HG03469 (cell line): ENCODE data around the gene TMEM131.
"Not testable (repeated sequence)": the region's sequence is repeated elsewhere in the genome, so short reads cannot be mapped to it uniquely, and the experiment has no call there.

Experiments used
- ATAC-seq: cut with Tn5 transposase; IDR thresholded peaks from one replicate; pipeline ENCODE4 v1.9.1; 2021; ENCODE audit warnings: mild to moderate bottlenecking, moderate library complexity, moderate number of reproducible peaks; ENCODE audit not compliant: unreplicated experiment

The TMEM131 gene

DNA sequence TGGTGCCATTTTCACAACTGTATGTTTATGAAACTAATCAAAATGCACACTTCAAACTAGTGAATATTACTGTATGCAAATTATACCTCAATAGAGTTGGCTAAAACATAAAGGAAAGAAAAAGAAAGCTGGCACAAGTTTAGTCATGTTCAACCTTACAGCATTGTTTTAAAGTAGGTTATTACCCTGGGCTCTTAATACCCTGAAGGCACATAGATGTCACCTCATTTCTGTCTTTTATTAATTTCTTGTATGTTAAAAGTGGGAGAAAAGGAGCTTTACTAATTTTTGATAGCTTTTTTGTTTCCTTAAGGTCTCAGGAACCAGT, 32.7 kb downstream of the TMEM131 start:
- ATAC-seq = no peak

- no peak for ATAC-seq
Observed at GRCh38 chr2:97961534-97961933, 34.2 kb downstream of the TMEM131 start.

- no peak for ATAC-seq
Observed at GRCh38 chr2:97958184-97958583, 37.6 kb downstream of the TMEM131 start.

- ATAC-seq = no peak
Observed at GRCh38 chr2:97957432-97958183, 38.1 kb downstream of the TMEM131 start.

DNA sequence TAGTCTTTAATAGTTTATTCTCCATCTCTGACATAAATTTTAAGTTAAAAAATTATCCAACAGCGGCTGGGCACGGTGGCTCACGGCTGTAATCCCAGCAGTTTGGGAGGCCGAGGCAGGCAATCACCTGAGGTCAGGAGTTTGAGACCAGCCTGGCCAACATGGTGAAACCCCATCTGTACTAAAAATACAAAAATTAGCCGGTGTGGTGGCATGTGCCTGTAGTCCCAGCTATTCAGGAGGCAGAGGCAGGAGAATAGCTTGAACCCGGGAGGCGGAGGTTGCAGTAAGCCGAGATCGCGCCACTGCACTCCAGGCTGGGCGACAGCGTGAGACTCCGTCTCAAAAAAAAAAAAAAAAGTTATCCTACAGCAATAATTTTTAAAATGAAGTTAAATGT, 39.0 kb downstream of the TMEM131 start:
- not testable (repeated sequence) for ATAC-seq

DNA sequence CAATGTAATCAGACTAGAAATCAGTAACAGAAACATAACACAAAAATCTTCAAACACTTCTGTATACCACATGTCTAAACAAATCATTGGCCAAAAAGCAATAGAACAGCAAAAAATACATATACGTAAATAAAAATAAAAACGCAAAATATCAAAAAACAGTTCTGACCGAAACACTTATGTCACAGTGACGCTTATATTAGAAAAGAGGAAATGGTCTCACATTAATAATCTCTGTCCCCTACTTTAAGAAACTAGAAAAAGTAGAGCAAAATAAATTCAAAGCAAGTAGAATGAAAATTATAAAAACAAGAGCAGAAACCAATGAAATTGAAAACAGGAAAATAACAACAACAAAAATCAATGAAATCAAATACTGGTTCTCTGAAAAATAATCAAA, 41.9 kb downstream of the TMEM131 start:
- no peak for ATAC-seq

DNA sequence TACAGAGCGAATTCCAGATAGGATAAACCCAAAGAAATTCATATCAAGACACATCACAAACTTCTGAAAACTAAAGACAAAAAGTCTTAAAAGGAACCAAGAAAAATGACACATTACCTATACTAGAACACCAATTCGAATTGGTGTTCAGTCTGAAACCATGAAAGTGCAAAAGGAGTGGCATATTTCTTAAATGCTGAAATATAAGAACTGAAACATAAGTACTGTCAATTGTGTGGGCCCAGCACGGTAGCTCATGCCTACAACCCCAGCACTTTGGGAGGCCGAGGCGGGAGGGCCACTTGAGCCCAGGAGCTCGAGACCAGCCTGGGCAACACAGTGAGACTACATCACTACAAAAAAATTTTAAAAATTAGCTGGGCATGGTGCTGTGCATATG, 43.4 kb downstream of the TMEM131 start:
- no peak for ATAC-seq

- ATAC-seq = no peak
Observed at GRCh38 chr2:97951155-97951680, 44.5 kb downstream of the TMEM131 start.

DNA sequence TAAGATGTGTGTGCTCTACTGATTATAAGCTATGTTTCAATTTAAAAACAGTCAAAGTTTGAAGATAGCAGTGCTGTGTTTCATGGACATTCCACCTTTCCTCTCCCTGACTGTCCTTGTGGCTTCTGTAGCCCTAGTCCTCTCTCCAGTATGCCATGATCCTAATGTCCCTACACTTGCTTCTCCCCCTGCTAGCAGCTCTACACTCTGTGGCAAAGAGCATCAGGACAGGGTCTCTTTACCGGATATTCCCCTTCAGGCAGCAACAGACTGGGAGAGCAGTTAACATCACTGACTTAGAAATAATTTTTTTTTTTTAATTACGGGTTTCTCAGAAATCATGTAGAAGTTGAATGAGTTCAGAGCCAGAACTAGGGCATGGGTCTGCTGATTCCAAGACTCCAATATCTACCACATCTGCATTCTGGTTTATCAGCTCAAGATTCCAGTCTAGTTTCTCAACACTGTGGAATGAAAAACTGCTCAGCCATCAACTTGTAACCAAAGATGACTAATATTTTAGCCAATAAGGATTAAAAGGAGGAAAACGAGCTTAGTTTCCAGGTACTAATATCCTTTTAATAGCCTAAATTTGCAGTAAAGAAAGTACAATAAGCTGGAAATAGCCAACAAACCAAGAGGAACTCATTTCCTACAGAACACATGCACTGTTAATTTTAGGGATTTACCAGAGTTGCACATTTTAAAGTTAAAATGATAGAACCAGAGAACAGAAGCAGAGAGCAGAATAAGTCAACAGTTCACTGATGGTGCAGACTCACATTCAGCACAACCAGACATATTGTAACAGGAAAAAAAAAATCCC, 45.2 kb downstream of the TMEM131 start:
- no peak for ATAC-seq

DNA sequence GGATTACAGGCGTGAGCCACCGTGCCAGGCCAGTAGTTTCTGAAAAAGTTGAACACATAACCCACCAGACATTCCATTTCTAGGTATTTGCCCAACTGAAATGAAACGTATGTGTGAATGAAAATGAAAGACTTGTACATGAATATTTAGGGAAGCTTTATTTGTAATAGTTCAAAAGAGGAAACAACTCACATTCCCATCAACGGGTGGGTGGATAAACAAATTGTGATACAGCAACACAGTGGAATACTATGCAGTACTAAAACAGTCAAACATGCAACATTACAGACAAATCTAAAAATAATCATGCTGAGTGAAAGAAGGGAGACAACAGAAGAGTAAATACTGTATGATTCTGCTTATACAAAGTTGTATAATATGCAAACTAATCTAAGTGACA, 46.8 kb downstream of the TMEM131 start:
- no peak for ATAC-seq

GRCh38 chr2:97945791-97946190, 50.0 kb downstream of the TMEM131 start:
- ATAC-seq = no peak

DNA sequence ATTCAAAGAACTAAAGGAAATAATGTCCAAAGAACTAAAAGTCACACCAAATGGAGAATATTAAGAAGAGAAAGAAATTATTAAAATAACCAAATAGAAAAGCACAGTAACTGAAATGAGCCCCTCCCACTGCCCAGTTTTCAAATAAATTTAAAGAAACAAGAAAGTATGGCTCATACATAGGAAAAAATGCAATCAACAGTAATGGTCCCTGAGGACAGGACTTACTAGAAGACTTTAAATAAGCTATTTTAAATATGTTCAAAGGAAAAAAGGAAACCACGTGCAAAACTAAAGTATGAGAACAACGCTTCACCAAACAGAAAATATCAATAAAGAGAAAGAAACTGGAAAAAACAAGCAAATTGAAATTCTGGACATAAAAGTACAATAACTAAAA, 58.9 kb downstream of the TMEM131 start:
- no peak for ATAC-seq

GRCh38 chr2:97936199-97936598, 59.5 kb downstream of the TMEM131 start:
- no peak for ATAC-seq

- no peak for ATAC-seq
Observed at GRCh38 chr2:97935719-97936161, 60.0 kb downstream of the TMEM131 start.

GRCh38 chr2:97932975-97933662, 62.6 kb downstream of the TMEM131 start:
- ATAC-seq = no peak

- ATAC-seq = no peak
Observed at GRCh38 chr2:97931858-97932225, 63.9 kb downstream of the TMEM131 start.

- ATAC-seq = no peak
Observed at GRCh38 chr2:97931118-97931857, 64.5 kb downstream of the TMEM131 start.

GRCh38 chr2:97928591-97928990, 67.2 kb downstream of the TMEM131 start:
- no peak for ATAC-seq

- no peak for ATAC-seq
Observed at GRCh38 chr2:97926946-97927345, 68.8 kb downstream of the TMEM131 start.

DNA sequence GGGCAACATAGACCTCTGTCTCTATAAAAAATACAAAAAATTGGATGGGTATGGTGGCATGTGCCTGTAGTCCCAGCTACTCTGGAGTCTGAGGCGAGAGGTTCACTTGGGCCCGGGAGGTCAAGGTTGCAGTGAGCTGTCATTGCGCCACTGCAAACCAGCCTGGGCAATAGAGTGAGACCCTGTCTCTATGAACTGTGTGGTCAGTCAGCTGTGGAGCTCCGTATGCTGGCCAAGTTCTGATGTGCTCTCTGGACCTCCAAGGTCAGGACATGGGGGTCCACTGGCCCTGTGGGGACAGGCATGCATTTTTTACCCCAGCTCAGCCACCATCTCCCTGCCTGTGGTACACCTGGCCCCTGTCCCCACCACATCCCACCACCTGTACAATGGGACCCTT, 71.6 kb downstream of the TMEM131 start:
- no peak for ATAC-seq

GRCh38 chr2:97919858-97920257, 75.9 kb downstream of the TMEM131 start:
- no peak for ATAC-seq
